GM18519 (cell line): ENCODE data around the gene ZCWPW2.

Experiments used
- ATAC-seq: cut with Tn5 transposase; IDR thresholded peaks from one replicate; pipeline ENCODE4 v1.9.1; 2021; ENCODE audit warnings: mild to moderate bottlenecking, moderate library complexity; ENCODE audit not compliant: unreplicated experiment, low FRiP score

ZCWPW2 gene

GRCh38 chr3:28569357-28569756 is 220.8 kb downstream of the ZCWPW2 start:
- ATAC-seq, result no peak

- ATAC-seq, result no peak
Measured at GRCh38 chr3:28574036-28574435, 225.5 kb downstream of the ZCWPW2 start.

GRCh38 chr3:28575100-28575745 is 226.7 kb downstream of the ZCWPW2 start:
- no peak for ATAC-seq
